Glomerular visceral epithelial cell (primary cell): ENCODE results near the gene NFIL3.
A peak's percentile ranks its signal among the peaks of the same experiment; 100 is the strongest.

Experiments used
- DNase-seq: peaks from one replicate; pipeline ENCODE4 v3.0.0-alpha.2; 2016; ENCODE audit errors: extremely low spot score

The NFIL3 gene

DNA sequence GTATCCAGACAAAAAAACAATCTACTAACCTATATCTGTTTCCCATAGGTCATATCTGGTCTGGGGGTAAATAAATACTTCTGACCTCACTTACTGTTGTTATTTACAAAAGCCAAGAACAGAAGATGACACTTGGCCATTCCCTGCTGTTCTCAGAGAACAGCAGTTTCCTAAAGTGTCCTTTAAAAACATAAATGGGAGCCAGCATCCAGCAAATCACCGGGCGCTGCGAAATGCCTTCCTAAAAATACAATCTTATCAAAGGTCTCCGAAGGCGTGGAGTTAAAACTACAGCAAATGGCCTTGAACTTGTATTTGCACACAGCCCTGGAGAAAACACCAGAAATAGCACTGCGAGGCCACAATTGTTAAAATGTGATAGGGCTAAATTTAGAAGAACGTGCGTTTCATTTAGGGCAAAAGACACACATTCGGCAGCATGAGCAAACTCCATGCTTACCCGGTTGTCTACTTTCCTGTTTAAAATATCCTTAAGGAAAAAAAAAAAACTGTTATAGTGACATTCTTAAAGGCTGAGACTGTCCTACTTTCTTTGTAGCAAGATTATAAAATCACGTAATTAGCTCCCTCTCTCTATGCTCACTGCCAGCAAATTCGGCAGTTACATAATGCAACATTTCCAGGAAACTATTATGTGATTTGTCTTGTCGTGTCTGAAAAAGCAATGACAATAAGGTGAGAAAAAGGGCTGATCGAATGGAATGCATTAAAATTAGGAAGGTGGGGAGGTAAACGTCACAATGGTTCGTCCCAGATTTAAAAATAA is 1.5 kb downstream of the NFIL3 start:
- peak; percentile 29 for DNase-seq

DNA sequence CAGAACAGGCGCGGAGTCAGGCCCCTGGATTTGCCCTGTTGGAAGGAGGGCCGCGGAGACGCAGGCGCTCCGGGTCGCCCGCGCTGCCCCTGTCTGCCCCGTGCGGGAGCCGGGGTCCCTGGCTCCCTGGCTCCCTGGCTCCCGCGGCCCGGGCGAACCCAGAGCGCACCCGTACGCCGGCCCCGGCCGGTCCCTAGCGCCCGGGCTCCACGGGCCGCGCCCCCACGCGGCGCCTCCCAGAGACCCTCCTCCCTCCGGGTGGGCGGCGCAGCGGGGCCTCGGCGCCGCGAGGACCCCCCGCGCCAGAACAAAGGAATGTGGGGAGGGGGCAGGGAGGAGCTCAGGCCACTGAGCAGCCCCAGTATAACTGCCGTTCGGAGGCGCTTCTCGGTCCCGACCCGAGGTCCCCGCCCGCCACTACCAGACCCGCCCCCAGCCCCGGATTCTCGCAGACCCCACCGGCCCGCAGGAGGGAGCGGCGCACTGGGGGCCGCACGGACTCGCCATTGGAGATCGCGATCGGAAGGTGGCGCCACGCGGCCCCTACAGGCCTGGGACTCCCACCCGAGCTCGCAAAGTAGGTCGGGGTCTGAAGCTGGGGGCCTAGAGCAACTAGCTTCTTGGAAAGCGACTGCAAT is 2.4 kb downstream of the NFIL3 start:
- peak; percentile 36 for DNase-seq

DNA sequence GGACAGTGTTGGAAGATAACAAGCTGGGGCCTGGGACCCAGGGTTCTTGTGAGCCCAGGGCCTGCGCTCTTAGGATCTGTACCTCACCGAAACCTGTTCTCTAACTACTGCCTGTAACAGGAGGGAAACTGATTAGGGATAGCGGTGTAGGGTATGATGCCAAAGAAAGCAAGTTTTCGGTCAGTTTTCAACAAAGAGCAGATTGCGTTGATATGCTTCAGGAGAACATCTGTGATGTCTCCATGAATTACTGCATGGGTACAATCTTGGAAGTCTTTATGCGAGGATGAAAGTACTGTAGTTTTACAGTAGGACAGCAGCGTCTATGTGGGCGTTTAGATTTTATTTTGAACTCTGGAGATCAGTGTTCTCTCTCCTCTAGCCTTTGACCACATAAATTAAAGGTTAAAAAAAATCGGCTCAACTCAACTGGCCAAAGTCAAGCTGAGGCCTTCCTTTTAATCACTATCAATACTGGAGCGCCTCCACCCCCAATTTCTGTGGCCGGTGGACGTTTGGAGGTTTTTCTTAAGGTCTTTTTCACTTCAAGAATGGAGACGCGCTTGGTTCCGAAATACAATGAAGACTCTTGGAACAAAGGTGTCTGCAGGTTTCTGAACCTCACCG is 3.0 kb downstream of the NFIL3 start:
- peak; percentile 30 for DNase-seq

DNA sequence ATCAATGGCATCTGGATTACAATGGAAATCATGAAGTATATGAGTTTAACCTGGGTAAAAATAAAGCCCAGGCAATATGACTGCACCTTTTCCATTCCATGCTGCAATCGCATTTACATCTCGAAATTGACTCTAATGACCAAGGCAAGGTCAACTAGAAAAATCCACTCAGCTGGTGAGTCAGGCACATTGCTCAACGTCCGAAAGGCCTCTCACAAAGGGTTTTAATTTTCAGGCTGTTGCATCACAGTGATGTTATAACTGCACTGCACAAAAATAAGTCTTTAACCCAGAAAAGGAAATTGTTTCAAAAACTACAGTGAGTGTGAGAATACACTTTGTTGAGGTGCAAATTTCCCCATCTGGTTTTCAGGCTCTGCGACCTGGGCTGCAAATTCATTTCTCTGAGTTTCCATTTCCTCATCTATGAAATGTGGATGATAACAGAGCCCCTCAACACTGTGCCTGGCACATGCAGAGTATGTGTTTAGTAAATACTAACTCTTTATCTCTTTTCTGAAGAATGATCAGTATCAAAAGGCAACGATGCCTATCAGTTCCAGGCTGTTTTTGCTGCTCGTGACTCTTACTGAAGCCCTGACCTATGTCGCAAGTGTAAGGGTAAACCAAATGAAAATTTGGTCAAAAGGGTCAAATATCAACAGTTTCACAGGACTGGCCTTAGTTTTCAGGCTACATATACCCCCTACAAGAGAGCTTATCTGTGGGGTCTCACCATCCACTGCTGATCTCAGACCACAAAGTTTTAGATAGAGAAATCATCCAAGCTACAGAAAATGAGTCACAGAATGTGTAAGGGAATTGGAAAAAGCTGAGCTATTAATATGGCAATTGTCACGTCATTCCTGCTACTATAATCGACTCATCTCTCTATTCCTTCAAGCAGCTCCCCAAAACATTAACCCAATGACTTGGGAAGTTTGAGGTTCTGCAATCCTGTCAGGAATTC is 4.1 kb downstream of the NFIL3 start:
- DNase-seq = peak; percentile 79

DNA sequence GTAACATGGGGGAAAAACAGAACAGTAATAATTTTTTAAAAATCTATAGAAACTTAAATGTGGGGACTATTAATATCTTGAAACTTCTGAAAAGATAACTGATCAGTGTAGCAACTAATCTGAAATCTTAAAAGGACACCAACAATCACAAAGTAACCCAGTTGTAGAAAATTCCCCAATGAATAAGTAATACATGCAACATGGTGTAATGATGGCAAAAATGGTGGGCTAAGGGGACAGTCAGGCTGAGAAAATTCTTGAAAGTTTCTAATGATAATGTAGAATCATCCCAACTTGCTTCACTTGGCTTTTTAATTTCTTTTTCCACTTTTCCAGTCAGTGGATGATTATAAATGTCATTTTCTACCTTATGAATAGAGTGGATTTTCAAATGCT is 5.4 kb downstream of the NFIL3 start:
- DNase-seq = no peak

DNA sequence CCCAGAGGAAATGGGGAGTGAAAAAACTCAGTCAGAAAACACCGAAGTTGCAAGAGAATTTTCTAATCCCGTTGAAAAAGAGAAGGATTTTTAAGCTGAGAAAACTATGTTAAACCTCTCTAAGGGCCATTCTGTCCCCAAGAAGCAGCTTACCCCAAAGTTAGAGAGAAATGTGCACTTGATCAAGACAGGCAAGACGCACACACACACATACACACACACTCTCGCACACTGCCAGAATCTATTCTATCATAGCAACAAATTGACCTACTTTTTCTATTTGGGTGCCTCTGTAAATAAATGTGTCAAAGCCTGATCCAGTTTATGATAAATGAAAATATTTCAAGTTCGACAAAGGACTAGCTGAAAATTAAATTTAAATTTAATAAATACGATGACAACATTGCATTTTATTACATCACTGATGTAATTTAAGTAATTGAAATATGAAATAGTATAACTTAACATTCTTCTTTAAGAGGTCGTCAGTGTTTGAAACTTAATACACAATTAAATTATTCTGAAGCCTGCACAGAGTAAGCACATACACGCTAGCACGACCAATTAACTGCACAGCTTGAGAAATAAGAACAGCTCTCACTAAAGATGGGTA is 5.9 kb downstream of the NFIL3 start:
- no peak for DNase-seq

DNA sequence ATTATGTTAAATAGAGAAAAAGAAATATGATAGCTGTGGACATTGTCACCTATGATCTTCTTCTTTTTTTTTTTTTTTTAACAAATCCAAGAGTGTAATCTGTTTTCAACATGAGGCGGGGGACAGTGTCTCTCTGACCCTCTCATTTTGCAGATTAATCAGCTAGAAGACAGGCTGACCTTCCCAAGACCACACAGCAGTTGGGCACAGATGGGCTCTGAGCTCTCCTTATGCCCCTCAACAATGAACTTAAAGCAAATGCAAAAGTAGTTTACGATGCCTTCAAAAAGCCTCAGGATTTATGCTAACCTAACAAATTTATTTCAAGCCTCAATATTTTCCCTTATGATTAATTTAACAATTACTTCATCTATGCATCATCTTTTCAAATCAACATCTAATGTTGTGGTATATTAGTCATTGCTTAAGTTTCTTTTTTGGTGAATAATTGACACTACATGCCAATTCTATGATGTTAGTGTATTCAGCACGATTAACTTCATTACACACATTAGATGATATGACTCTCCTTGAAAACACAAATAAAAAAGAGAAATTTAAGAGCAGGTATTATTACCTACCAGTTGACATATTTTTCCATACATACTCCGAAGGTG is 7.4 kb downstream of the NFIL3 start:
- DNase-seq = peak; percentile 61

DNA sequence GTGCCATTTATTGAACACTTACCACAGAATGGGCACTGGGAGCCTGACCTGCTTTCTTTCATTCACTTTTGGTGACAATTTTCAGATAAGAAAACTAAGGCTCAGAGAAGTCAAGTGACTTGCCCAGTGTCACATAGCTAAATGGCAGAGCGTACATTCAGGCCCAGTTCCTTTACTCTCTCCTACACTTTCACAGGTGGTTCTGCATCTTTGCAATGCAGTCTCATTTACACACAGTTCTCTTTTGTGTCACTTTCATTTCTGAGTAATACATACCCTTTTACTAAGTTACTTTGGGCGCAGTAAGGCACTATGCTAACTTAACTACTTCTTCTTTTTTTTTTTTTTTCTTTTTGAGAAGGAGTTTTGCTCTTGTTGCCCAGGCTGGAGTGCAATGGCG is 8.3 kb downstream of the NFIL3 start:
- DNase-seq = no peak

DNA sequence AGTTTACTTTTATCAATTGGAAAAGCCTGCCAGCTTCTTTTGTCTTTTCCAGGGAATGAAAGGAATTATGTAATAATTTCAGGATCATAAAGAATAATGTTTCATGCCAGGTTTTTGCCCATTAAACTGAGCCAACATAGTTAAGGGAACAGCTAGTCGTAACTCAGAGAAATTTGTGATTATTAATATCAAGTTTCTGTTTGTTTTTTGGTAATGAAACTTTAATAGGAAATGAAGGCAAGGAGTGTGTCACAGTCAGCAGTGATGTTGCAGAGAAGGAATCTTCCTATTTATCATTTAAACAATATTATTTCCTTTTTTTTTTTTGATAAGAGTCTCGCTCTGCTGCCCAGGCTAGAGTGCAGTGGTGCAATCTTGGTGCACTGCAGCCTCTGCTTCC is 10.7 kb downstream of the NFIL3 start:
- DNase-seq = no peak

DNA sequence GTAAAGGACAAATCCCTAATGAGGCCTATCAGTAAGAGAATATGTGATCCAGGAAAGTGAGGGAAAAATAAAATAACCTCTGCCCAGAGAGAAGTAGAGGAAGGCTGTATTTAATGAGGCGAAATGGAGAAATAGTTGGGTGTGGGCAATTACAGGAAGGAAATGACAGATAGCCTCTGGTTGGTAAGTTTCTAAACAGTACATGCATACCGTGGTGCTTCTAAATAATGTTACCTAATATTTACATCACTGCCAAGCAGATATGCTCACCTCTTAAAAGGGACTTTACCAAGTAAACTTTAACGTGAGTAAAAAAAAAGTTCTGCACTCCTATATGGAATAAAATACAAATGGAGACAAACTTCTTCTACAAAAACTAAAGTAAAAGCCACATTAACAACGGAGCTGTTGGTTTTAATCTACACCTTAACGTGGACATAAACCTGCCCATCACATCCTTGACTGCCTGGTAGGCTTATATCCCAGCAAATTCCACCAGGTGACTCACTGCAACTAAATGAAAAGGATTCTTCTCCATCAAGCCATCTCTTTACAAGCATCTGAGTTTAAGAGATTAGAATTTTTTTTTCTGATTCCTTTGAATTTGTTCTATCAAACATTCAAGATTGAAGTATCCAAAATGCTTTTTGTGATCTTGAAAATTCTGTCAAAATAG is 12.4 kb downstream of the NFIL3 start:
- peak; percentile 32 for DNase-seq

DNA sequence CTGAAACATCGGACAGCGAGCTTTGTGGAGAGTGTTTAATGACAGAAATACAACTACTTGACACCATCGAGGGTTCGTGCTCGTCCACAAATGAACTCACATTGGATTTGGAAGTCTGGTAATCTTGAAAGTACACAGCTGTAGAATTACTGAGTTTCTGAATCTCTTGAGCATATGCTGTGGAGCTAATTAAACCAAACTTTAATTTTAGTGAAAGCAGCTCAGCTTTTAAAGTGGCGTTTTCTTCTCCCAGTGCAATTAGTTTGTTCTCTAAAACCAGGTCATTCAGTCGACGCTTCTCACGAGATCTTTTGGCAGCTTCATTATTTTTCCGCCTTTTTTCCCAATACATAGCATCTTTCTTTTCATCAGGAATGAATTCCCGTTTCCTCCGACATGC is 13.5 kb downstream of the NFIL3 start:
- DNase-seq = no peak

DNA sequence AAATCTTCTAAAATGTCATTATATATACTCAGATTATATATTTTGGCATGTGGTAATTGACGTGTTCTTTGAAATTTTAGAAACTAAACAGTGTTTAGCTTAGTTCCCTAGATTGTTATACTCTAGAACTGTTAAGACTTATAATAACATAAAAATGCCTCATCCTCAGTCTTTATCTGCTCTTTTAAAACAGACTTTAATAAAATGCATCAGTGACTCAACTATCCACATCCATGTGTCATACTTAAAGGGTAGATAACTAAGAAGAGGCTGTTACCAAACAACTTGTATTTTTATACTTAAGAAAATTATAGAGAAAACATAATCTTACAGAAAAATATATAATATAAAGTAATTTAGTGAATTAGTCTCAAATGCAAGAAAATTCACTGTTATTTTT is 15.2 kb downstream of the NFIL3 start:
- DNase-seq = no peak

DNA sequence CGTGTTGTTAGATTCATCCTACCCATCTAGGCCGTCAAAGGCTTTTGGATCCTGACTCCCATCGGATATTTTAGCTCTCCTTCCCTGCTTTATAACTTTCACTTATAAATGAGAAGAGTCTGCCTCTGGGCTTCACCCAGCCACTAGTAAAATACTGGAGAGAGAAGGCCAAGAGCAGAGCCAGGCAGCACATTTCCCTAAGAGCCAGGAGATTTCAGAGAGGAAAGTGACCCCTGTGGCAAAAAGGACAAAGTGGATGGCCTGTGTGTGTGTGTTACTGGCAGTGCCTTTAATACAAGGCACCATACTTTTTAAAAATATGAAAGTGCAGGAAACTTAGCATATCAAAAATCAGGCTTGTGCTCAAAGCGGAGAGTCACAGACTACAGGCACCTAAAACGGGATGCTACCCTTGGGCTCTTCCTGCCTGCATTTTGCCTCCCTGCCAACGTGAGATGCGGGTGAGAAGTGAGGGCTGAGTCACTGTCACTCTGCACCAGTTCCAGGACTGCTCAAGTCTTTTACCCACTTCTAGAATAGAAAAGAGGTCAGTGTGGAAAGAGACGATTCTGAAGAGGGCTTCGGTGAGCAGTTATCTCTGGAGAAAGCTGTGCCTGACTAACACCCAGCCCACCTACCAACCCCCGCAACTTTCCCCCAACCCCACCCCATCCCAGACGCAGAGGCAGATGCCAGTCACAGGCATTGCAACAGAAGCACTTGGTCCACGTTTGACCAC is 15.9 kb downstream of the NFIL3 start:
- DNase-seq = peak; percentile 10

DNA sequence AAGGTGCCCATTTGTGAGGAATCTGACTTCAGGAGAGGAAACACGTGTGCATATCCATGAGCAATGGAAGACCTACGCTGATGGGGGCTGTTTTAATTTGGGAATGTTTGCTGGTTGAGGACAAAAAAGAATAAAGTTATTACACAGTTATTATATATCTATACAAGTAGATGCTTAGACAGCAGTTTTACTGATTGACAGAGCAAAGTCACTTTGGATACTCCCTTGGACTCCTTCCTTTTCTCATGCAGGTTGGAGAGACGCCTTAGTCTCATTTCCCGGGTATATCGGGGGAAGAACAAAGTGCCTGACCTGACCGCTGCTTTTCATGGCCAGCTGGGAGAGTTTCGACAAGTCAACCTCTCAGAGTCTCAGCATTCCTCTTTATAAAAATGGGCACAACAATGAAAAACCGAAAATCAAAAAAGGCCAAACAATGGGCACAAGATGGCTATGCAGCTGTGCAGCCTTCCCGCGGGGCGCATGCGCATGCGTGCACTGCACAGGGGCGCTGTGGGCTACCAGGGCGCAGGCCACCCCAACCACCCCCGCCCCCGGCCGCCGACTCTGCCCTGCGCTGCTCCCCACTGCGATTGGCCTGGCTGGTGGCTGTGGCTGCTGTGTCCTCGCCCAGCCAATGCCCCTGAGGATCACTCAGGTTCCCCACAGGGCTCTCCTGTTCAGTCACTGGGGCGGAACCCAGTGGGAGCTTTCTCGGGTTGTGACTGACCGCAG is 18.1 kb downstream of the NFIL3 start:
- no peak for DNase-seq

DNA sequence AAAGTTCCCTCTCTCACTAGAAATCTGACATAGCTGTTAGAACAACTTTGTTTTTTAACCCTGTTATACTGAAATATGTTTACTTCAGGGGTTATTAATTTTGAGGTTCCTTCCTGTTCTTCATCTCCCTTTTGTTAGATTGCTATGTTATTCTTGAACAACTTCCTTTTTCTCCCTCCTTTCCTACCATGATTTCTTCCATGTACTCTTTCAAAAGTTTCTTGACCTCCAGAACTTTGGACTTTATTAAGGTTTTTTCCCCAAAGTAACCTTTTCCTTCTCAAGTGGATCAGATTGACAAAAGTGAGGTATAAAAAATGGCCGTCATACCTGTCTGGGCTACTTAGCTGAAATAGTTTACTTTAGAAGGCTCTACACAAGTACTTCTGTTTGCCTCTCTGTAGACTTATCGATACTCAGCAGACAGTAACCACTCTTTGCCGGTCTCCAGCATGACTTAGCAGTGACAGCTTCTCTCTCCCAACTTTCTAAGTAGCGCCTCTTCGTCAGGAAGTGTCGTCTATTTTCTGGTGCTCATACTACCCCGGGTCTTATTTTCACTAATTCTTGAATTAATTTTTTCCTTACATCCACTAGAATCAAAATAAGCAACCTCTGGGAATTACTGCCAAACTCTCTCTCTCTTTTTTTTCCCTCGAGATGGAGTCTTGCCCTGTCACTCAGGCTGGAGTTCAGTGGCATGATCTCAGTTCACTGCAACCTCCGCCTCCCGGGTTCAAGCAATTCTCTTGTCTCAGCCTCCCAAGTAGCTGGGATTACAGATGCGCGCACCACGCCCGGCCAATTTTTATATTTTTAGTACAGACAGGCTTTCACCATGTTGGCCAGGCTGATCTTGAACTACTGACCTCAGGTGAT is 19.7 kb downstream of the NFIL3 start:
- DNase-seq = no peak

DNA sequence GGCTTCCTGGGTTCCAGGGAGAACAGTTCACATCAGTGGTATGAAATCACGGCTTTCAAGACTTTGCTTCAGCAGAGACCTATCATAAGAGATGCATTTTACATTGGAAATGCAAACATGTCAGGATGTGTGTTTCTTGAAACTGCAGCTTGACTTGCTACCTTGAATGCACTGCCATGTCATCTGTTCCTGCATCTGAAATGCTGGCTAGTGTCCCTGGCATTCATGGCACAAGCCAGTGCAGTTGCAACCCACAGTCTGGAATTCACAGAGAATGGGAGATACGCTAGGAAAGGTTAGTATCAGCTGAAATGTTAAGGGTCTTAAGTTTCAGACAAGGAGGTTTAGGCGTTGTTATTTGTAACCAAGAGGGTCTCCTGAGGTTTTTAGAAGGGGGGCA is 24.7 kb downstream of the NFIL3 start:
- no peak for DNase-seq

DNA sequence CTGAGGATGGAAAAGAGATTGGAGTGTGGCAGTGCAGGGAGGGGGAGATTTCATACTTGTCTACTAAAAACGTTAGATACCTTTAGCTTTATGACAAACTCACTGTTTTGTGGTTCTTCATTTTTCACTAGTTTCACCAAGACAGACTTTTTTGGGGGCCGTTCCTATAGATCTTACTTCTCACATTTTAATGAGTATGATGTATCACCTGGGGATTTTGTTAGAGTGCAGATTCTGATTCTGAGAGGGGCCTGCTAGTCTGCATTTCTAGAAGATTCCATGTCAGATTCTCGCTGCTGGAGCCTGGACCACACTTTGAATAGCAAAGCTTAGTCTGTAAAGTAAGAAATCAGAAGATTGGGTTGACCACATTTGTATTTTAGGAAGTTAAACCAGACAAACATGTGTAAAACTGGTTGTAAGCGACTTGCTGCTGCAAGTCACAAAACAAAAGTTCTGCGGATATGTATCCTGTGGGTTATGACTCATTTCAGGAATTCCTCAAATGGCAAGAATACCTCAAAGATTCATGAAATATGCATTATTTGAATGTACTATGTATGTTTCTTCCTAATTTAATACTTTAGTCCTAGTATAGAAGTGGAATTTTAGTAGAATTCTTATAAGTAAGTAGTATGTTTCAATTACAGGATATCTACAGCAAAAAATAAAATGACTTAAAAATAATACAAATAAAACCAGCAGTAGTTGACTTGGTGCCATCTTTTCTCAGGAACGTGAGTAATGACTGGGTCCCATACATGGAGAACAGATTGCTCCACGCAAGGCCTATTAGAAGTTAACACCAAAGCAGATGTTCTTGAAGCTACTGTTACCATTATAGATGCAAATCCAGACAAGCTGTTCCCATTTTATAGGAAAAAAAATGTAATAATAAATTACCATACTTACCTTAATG is 27.8 kb downstream of the NFIL3 start:
- peak; percentile 63 for DNase-seq
